Endothelial cell of umbilical vein (primary cell): Measurements from ENCODE around the gene MRPL17. TPM values are rescaled to one million over a fixed set of nuclear protein-coding genes. Genes with fewer than 3 reads are reported as not detected.

ENCODE experiments used
- BruUV-seq: library from RNA; stranded (reverse); fragments of 400-500 nt; replicated peaks from 2 replicates; lab custom pipeline; 2021; lab: Mats Ljungman, UMichigan
- CTCF ChIA-PET: fragments of 300-600, 350-600 bp; sonication (Branson Sonifier 250); formaldehyde crosslinking; loops from one replicate; lab custom pipeline; 2021; ENCODE audit warnings: antibody characterized with exemption, inconsistent platforms; lab: Charles Lee
- POLR2A ChIA-PET: fragments of 300-600, 350-600 bp; sonication (Branson Sonifier 250); formaldehyde crosslinking; loops from one replicate; lab custom pipeline; 2021; ENCODE audit warnings: antibody characterized with exemption, inconsistent platforms; lab: Charles Lee
- DNase-seq: peaks from one replicate; pipeline ENCODE4 v3.0.0-alpha.2; 2011; ENCODE audit warnings: low read depth, low spot score
- FAIRE-seq: peaks from 2 replicates; lab custom pipeline; 2011; peaks lifted over from hg19 to GRCh38; lab: Jason Lieb, UNC
- H2AFZ ChIP-seq: 2 replicates; pipeline ENCODE4 v1.6.0; 2012; ENCODE audit warnings: low read depth, low read length, control low read depth, inconsistent platforms
- H3K27ac ChIP-seq: 2 replicates; pipeline ENCODE4 v1.5.1; 2011; ENCODE audit warnings: low read depth, mild to moderate bottlenecking, control low read depth, low read length, moderate library complexity; ENCODE audit not compliant: insufficient read depth
- H3K27me3 ChIP-seq, 2 experiments: 2 replicates each; pipeline versions ENCODE4 v1.6.0 to v1.6.1; 2011; ENCODE audit warnings: low read length in 2 of 2, mixed read lengths in 1 of 2; ENCODE audit not compliant: control insufficient read depth in 2 of 2, insufficient read depth in 2 of 2
- H3K36me3 ChIP-seq, 2 experiments: 2 replicates in 1 of 2; 3 replicates in 1 of 2; pipeline ENCODE4 v1.5.1; 2011; ENCODE audit warnings: low read length in 2 of 2, mild to moderate bottlenecking in 1 of 2, moderate library complexity in 1 of 2; ENCODE audit not compliant: control insufficient read depth in 2 of 2, insufficient read depth in 2 of 2; ENCODE audit errors: extremely low read depth in 1 of 2
- H3K4me1 ChIP-seq: 3 replicates; pipeline ENCODE4 v1.5.1; 2011; ENCODE audit warnings: mild to moderate bottlenecking, low read length; ENCODE audit not compliant: control insufficient read depth, insufficient read depth; ENCODE audit errors: extremely low read depth
- H3K4me2 ChIP-seq: 2 replicates; pipeline ENCODE4 v1.6.1; 2011; ENCODE audit warnings: low read length, control low read depth, mixed read lengths; ENCODE audit not compliant: insufficient read depth
- H3K4me3 ChIP-seq, 3 experiments: fragments of 200-600 bp in 1 of 3; sonication (generic), shearing (Covaris generic) in 1 of 3; replicated peaks in 1 of 3; 2 replicates each; pipeline ENCODE4 v1.5.1; 2011 to 2016; ENCODE audit warnings: control low read depth in 3 of 3, low read length in 3 of 3, mild to moderate bottlenecking in 2 of 3, inconsistent platforms in 1 of 3, low read depth in 1 of 3, moderate library complexity in 1 of 3; ENCODE audit not compliant: insufficient read depth in 1 of 3
- H3K79me2 ChIP-seq: 2 replicates; pipeline ENCODE4 v1.6.0; 2012; ENCODE audit warnings: low read length, inconsistent platforms; ENCODE audit not compliant: control insufficient read depth, insufficient read depth
- H3K9ac ChIP-seq: replicated peaks from 2 replicates; pipeline ENCODE3; 2011; ENCODE audit warnings: low read length, control low read depth; ENCODE audit not compliant: insufficient read depth; ENCODE audit errors: extremely low read depth
- H3K9me1 ChIP-seq: replicated peaks from 3 replicates; pipeline ENCODE4 v1.6.0; 2011; ENCODE audit warnings: mild to moderate bottlenecking, low read length; ENCODE audit not compliant: control insufficient read depth, insufficient read depth; ENCODE audit errors: extremely low read depth
- H3K9me3 ChIP-seq: replicated peaks from 2 replicates; pipeline ENCODE4 v1.5.1; 2012; ENCODE audit warnings: low read length, inconsistent platforms; ENCODE audit not compliant: control insufficient read depth, insufficient read depth
- H4K20me1 ChIP-seq: replicated peaks from 2 replicates; pipeline ENCODE3; 2011; ENCODE audit warnings: mild to moderate bottlenecking, low read length; ENCODE audit not compliant: control insufficient read depth, insufficient read depth; ENCODE audit errors: extremely low read depth
- CTCF ChIP-seq, 2 donors: IDR thresholded peaks; 1 replicate in 1 of 2; 2 replicates in 1 of 2; pipeline ENCODE4 v1.5.1; 2011; ENCODE audit warnings: low read length in 2 of 2, mild to moderate bottlenecking in 2 of 2, moderate library complexity in 2 of 2, control low read depth in 1 of 2, inconsistent platforms in 1 of 2, low read depth in 1 of 2; ENCODE audit not compliant: insufficient read depth in 1 of 2; ENCODE audit errors: extremely low read depth in 1 of 2
- EZH2 ChIP-seq: IDR thresholded peaks from 2 replicates; pipeline ENCODE4 v1.6.1; 2012; ENCODE audit warnings: borderline replicate concordance, low read depth, mild to moderate bottlenecking, moderate library complexity, low read length, inconsistent platforms; ENCODE audit not compliant: severe bottlenecking
- JUN ChIP-seq: IDR thresholded peaks from 2 replicates; pipeline ENCODE4 v1.6.1; 2011; ENCODE audit warnings: borderline replicate concordance, low read depth; ENCODE audit not compliant: insufficient read length, insufficient read depth
- MAX ChIP-seq: IDR thresholded peaks from 2 replicates; pipeline ENCODE4 v1.6.1; 2011; ENCODE audit not compliant: insufficient read depth, insufficient read length
- MYC ChIP-seq: IDR thresholded peaks from one replicate; pipeline ENCODE4 v1.6.1; 2011; ENCODE audit warnings: mild to moderate bottlenecking, low read depth, low read length
- POLR2A ChIP-seq: IDR thresholded peaks from 2 replicates; pipeline ENCODE4 v1.6.1; 2012; ENCODE audit warnings: low read depth, mild to moderate bottlenecking, control low read depth, low read length
- POLR2AphosphoS5 ChIP-seq: IDR thresholded peaks from 2 replicates; pipeline ENCODE4 v1.6.1; 2012; ENCODE audit warnings: low read depth, mild to moderate bottlenecking, control low read depth, low read length, moderate library complexity; ENCODE audit not compliant: insufficient read depth
- dilution Hi-C: fragments of 300-500 bp; cut with MboI; formaldehyde crosslinking; loops from one replicate; pipeline ENCODE4 v1.15.0; 2019; ENCODE audit warnings: low sequenced_read_pairs; ENCODE audit not compliant: extremely low pct_ligation_motif_present
- intact Hi-C: fragments of 100-400 bp; cut with micrococcal nuclease; formaldehyde crosslinking; loops from one replicate; pipeline ENCODE4 v1.10.0; 2022
- polyA plus RNA-seq, 4 experiments: library from polyadenylated mRNA; depleted of rRNA in 3 of 4; stranded (reverse) in 3 of 4; unstranded in 1 of 4; fragments of >200 nt; gene quantifications; 2 replicates each; pipeline versions ENCODE4 v1.2.1 to v1.2.3, GENCODE V29; 2011 to 2012; ENCODE audit warnings: missing spikeins in 1 of 4
- total RNA-seq: library from RNA; stranded (reverse); gene quantifications from 2 replicates; pipeline ENCODE4 v1.2.3, GENCODE V29; 2021

MRPL17 gene
- total and polyA plus RNA-seq, 2 donors (not counting 3 experiments of a cell fraction or from before 2014, with no cell fraction given): 67.6 to 87.2 TPM

GRCh38 chr11:6656584-6656915 is 26.6 kb downstream of the MRPL17 start:
- POLR2A ChIA-PET: no interaction called here
- H3K27me3 ChIP-seq: no peaks in the 10 kb centered on the region
- DNase-seq (no peak), FAIRE-seq (no peak)
- H3K79me2 ChIP-seq: peaks cover 2% of the 10 kb centered on the region
- TF ChIP-seq MYC: no peak
- no peak for TF ChIP-seq POLR2AphosphoS5
- no peak for TF ChIP-seq EZH2
- TF ChIP-seq MAX: no peak
- TF ChIP-seq JUN: no peak
- TF ChIP-seq POLR2A: no peak
- no peaks in the 10 kb centered on the region for H4K20me1 ChIP-seq
- no TSS peak for BruUV-seq
- peak overlapping the region; percentile 89 for H2AFZ ChIP-seq
- CTCF ChIA-PET: interaction anchor here (0.9 to 1.9 kb wide), 5 partner anchors 11 to 125 kb away, joined by 3 to 11 read pairs (median 4); partner anchors contain the start of gene MRPL17
- dilution Hi-C loops: no loop called here
- H3K9me3 ChIP-seq: no peaks in the 10 kb centered on the region
- H3K4me2 ChIP-seq: peak overlapping the region; percentile 49
- peak overlapping the region in 1 of 3 experiments; percentile 59 for H3K4me3 ChIP-seq
- no peaks in the 10 kb centered on the region for H3K36me3 ChIP-seq
- H3K9ac ChIP-seq: peak overlapping the region; percentile 70
- intact Hi-C loops: loop anchor here (2.0 kb wide), 1 partner anchor 18 kb away; no protein-coding TSS in a partner anchor
- H3K9me1 ChIP-seq: no peaks in the 10 kb centered on the region
- peaks cover 15% of the 10 kb centered on the region for H3K4me1 ChIP-seq
- no peak overlapping the region for H3K27ac ChIP-seq

- H3K79me2 ChIP-seq: peaks cover 2% of the 10 kb centered on the region
- peak within 1 kb of the TSS; percentile 36 for H3K27ac ChIP-seq
- BruUV-seq: TSS peak; percentile 76
- peak within 1 kb of the TSS; percentile 70 for H3K9ac ChIP-seq
- ChIA-PET CTCF (interaction anchor here (0.7 to 1.9 kb wide), 6 partner anchors 11 to 125 kb away, joined by 3 to 11 read pairs (median 4); partner anchors contain the start of gene MRPL17), POLR2A (no interaction called here)
- H3K36me3 ChIP-seq: no peaks in the 10 kb centered on the region
- FAIRE-seq: no peak
- DNase-seq: no peak
- intact Hi-C loops (loop anchor here (1.0 to 2.0 kb wide), 2 partner anchors 10 to 19 kb away; no protein-coding TSS in a partner anchor), dilution Hi-C loops (no loop called here)
- no peaks in the 10 kb centered on the region for H3K9me3 ChIP-seq
- H3K9me1 ChIP-seq: no peaks in the 10 kb centered on the region
- H4K20me1 ChIP-seq: no peaks in the 10 kb centered on the region
- H3K4me2 ChIP-seq: peak within 1 kb of the TSS; percentile 51
- peaks cover 15% of the 10 kb centered on the region for H3K4me1 ChIP-seq
- H3K4me3 ChIP-seq: peak within 1 kb of the TSS; percentile 35 to 59 (median 44)
- peak within 1 kb of the TSS; percentile 89 for H2AFZ ChIP-seq
- no peaks in the 10 kb centered on the region for H3K27me3 ChIP-seq
- TF ChIP-seq POLR2AphosphoS5: peak; percentile 16
- TF ChIP-seq POLR2A: peak; percentile 40
- no peak for TF ChIP-seq CTCF (IDR thresholded peaks at IDR 0.05; ENCODE audit: extremely low read depth in 1 of 2, insufficient read depth in 1 of 2, low read depth in 1 of 2, low read length in 2 of 2)
Measured at GRCh38 chr11:6655790-6656583, 27.2 kb downstream of the MRPL17 start, which contains the start of gene DCHS1. TSS of gene DCHS1 (minus strand) at chr11:6655809. CDS start at chr11:6641613, 14,196 bp downstream.
